Measurements from ENCODE around the gene APOBEC3B.

- TF ChIP-seq PATZ1 (CRISPR knock-in tag; IDR thresholded peaks at IDR 0.05; ENCODE audit: borderline replicate concordance) (no peak), CREB5 (CRISPR knock-in tag; IDR thresholded peaks at IDR 0.05; ENCODE audit: low read depth) (no peak), ZNF565 (CRISPR knock-in tag; conservative IDR thresholded peaks at IDR 0.05; ENCODE audit: low read depth) (no peak), ZFP3 (CRISPR knock-in tag; IDR thresholded peaks at IDR 0.05) (no peak), PPARA (CRISPR knock-in tag; IDR thresholded peaks at IDR 0.05; ENCODE audit: borderline replicate concordance) (no peak), SNAI2 (CRISPR knock-in tag; IDR thresholded peaks at IDR 0.05) (no peak), ZNF70 (CRISPR knock-in tag; IDR thresholded peaks at IDR 0.05) (no peak), ISL1 (CRISPR knock-in tag; IDR thresholded peaks at IDR 0.05) (no peak), ZFP30 (CRISPR knock-in tag; IDR thresholded peaks at IDR 0.05) (no peak), ARNTL (CRISPR knock-in tag; IDR thresholded peaks at IDR 0.05; ENCODE audit: borderline replicate concordance, low read depth) (no peak), RARB (CRISPR knock-in tag; IDR thresholded peaks at IDR 0.05) (no peak), POU6F1 (CRISPR knock-in tag; IDR thresholded peaks at IDR 0.05; ENCODE audit: borderline replicate concordance, low read depth) (no peak)
Observed at GRCh38 chr22:38948181-38948940, 33.8 kb upstream of the APOBEC3B start.
